HG02588 (cell line): ENCODE measurements around the gene SLC24A3.

Source experiments
- ATAC-seq: cut with Tn5 transposase; IDR thresholded peaks from one replicate; pipeline ENCODE4 v1.9.1; 2021; ENCODE audit warnings: mild to moderate bottlenecking, moderate library complexity; ENCODE audit not compliant: unreplicated experiment

SLC24A3 gene

DNA sequence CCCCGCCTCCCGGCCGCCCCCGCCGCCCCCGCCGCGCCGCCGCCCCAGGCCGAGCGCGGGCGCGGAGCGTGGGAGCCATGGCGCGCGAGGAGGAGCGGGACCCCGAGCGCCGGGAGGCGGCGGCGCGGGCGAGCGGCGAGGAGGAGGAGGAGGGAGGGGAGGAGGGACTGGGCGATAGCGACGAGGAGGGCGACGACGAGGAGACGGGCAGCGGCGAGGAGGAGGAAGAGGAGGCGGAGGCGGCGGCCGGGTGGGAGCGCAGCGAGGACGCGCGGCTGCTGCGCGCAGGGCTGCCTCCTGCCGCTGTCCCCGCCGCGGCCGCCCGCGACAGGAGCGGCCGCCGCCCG is at the start of gene SLC24A3:
SLC24A3 (plus strand) TSS at position 174 of the 347 bp plus-strand sequence.
- ATAC-seq, result no peak

DNA sequence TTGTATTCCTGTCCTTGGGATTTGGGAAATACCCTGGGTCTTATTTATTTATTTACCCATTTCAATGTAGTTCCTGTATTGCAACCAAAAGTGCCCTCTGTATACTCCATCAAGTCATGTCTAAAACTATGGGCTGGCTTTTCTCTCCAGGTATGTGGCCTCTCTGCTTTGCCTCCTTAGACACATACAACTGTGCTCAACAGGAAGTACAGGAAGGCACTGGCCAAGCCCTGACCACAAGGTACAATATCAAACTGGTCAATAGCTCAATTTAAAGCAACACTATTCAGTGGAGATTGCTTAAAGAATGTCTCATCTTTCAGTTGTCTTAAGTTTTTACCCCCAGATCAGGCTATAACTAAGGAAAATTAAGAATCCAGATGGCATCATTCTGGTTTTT is 42.3 kb upstream of the SLC24A3 start:
- no peak for ATAC-seq

DNA sequence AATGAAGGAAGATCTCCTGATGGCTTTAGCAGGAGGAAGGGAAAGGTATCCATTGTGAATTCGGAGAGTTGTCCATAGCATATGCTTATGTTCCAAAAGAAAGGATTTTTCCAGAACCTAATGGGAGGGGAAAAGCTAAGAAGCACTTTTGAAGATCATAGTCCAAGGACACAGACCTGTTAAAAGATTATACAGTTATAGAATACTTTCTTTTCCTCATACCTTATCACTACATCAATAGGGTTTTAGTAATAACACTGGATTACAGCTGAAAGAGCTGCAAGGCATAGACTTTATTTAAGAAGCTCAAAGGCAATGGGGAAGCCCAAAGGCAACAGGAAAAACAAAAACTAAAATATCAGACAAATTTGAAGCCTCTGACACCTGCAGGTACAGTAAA is 39.8 kb upstream of the SLC24A3 start:
- no peak for ATAC-seq

DNA sequence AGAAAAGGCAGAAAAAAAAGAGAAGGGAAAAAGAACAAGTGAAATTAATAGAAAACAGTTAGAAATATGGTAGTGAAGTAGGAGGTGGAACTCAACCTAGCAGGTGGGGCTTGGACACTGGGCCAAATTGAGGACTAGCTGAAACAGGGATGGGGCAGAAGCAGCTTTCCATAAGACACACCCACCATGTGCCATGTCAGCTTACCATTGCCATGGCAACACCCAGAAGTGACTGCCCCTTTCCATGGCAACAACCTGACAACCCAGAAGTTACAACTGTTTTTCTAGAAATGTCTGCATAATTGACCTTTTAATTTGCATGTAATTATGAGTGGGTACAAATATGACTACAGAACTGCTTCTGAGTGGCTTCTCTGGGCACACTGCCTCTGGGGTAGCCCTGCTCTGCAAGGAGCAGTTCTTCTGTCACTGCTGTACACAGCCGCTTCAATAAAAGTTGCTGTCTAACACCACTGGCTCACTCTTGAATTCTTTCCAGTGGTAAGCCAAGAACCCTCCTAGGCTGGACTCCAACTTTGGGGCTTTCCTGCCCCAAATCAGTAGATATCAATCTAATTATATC is 35.9 kb upstream of the SLC24A3 start:
- ATAC-seq, result no peak

DNA sequence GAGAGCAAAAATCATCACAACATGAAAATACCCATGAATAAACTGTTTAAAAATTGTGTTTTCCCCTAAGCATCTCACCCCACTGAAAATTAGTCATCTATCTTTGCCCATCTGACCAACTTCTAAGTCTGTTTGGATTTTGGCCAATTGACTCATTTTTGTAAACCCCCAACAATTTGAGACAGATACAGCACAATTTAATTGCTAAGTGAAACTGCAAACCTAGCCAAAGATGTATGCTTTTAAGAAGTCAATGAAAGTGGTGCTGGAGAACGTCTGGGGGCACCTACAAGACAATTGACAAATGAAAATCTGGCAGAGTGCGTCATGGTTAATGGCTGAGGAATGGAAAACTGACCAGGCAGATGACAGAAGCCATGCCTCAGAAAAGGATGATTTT is 30.9 kb upstream of the SLC24A3 start:
- no peak for ATAC-seq

DNA sequence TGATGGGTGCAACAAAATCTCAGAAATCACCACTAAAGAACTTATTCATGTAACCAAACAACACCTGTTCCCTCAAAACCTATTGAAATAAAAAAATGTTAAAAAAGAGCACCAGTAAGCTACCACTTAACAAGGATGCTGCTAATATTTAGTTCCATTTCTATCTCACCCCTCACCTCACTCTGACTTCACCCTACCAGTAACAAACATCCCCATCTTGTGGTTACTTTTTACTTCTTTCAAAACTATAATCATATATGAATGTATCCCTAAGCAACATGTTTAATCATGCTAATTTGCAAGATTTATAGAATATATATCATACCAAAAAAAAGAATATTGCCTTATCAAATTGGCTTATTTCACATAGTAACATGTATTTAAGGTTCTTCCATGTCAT is 27.4 kb upstream of the SLC24A3 start:
- no peak for ATAC-seq

DNA sequence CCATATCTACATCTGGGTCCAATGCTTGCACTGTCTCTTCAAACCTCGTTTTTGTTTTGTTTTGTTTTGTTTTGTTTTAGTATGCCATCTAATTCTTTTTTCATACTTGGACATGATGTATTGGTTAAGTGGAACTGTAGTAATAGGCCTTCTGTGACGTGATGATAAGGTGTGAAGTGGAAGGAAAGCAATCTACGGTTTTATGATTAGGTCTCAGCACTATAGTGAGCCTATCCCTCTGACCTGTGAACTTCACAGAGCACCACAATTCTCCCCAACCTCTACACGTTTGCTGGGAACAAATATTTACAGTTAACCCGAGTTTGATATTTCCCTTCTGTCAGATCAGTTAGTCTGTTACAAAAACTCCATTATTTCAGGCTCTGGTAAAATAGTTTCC is 19.1 kb upstream of the SLC24A3 start:
- ATAC-seq, result no peak

DNA sequence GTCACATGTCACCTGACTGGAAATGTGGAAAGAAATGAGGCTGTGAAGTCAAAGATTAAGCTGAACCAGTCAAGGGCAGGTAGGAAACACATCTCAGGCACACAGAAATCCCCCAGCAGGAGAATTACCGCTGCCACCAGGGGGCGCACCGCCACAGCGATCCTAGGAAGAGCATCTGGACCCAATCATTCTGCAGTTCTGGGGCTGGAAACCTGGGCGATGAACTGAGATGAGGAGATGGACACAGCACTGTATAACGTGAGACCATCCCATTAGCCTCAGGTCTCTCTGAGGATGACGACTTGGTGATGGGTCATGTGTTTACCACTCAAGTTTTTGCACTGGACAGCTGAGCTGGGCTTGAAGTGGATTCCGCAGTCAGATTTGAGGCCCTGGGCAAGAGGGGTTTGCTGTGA is 6.5 kb upstream of the SLC24A3 start:
- ATAC-seq, result no peak

DNA sequence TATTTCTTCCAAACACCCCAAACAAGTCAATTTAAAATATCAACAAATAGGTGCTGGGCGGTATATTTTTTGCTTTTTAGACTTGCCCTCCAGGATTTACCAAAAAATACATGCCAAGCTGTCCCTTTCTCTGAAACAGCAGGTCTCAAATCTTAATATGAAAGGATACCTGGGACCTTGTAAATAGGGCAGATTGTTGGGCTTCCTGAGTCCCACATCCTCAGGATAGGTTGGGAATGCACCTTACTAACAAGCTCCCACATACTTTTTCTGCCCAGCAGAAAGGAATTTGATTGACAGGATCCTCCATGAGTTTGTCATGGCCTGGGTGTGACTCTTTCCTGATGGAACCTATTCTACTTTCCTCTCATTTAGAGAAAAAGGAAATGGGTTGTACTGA is 4.9 kb upstream of the SLC24A3 start:
- no peak for ATAC-seq

DNA sequence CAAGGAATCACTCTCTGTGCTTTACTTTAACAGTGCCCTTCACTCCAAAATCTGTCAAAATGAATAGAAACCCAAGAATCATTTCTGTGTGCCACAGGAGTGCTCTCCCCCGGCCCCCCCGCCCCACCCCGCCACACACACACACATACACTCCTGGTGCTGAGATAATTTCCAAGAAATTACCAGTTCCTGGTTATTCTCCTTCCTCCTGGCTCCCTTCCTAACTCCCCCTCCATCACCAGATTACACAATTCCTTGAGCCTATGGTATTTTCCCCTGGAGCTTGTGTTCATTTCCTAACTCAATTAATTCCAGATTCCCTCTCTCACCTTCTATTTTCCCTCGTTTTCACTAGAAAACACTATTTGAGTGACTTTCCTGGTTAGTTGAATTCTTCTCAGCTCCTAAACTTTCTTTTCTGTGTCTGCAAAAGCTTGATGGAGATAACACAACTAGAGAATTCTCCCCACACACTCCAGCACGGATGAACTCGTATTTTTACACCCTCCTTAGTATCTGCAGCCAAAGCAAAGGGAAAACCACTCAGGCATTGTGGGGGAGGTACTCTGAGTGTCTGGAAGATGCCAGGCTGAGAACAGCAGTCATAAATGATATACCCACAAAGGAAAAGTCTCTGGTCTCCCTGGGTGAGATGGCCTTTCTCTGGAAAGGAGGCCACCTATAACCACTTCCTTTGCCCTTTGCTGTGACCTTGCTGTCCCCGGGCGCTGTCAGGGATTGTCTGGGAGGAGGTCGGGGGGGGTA is 1.9 kb upstream of the SLC24A3 start:
- ATAC-seq, result no peak

DNA sequence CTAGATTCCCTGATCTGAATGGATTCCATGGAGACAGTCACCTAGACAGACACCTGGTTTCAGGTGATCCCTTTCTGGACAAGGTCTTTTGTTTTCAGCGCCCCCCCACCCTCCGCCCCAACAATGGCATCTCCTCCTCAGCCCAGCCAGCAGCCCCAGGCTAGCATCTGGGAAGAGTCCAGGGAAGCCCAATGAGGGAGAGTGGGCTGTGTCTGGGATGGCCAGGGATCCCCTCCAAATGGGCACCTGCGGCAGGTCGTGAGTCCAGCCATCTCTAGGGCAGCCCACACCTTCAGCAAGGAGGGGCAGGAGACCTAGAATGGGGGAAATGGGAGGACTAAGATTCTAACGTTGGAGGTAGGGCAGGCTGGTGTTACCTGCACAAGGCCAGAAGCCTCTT is 1.2 kb upstream of the SLC24A3 start:
- no peak for ATAC-seq

DNA sequence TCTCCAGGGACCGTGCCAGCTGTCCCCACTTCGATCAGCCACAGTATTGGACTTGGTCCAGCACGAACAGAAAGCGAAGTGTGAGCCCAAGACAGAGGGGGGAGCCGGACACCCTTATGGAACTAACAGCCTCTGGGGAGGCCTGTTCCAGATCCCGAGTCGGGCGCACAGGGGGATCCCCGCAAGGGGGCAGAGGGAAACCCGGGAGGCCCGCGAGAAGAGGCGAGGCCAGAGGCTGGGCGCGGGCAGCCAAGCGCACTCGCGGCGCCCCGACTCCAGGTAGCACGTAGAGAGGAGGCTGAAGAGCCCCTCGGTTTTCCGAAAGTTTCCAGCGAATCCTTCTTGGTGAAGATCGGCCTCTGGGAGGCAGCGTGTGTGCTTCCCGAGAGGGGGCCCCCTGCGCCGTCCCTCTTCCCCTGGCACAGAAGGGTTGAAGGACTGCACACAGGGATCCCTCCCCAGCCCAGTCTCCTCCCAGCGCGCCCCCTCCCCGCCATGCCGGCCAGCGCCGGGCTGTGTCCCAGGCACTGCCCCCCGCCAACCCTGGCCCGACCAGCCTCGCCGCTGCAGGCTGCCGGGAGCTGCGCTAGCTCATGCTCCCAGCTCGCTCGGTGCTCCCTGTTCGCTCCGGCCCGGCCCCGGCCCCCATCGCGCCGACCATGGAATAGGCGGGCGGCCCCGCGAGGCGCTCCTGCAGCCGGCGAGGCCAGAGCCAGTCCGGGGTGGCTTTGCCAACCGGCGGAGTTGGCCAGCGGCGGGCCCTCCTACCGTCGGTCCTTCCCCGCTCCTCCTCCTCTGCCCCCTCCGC is 577 bp upstream of the SLC24A3 start:
- ATAC-seq, result no peak

DNA sequence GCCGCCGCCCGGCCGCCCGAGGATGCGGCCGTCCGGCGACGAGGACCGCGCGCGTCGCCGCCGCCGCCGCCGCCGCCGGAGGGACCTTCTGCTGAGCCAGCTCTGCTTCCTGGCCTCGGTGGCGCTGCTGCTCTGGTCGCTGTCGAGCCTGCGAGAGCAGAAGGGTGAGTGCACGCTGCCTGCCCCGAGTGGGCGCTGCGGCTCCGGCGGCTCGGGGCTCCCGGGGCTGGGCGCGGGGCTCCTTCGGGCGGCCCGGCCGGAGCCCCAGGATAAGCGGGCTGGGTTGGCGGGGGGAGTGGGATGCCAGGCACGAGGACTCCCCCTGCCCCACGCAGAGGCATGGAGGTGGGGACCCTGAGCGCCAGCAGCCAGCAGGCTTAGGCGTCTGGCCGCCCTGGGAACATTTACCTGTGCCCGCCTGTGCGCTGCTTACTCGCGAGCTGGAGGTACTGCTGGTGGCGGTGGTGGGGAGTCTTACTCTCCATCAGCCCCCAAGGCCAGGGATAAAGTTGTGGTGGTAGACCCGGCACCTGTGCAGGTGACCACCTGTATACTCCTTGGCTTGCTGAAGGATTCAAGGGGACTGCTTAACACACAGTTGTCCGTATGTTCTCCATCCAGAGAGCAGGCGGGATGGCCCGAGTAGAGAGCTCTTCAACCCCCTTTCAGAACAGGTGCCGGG is 520 bp downstream of the SLC24A3 start:
- ATAC-seq, result no peak

DNA sequence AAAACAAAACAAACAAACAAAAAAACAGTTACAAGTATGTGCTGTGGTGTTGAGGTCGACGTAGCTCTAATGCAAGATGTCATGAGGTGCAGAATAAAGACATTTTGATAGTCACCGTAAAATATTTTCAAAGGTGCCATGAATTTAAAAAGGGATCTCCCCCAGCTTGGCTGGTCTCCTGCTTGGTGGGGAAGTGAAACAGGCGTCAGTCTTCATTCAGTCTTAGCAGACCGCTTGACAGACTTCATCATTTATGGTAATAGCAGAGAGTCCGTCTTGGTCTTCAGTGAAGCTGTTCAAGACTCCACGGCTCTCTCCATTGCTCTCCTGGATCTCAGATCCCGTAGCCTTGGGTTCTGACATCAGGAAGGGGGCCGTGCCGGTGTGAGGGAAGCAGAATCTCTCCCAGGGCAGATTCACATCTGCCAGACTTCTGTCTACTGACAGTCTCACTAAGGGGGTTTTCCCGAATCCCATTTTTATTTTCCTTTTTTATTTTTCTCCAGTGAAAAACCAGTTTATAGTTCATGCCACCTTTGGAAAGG is 1.6 kb downstream of the SLC24A3 start:
- no peak for ATAC-seq

DNA sequence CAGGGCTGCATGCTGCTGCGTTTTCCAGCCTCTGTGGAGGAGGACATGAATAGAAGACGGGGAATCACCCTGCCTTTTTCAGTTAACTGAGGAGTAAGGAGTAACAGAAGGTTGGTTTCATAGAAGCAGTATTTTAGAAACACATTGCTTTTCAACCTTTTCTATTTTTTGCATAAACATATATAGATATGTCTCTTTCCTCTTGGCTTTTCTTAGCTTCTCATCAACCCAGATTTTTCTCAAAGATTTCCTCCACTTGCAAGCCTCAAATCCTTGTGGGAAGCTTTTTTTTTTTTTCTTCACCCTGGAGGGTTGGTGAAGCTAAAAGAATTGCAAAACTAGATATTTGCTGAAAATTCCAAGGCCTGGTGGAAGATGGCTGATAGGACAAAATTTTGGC is 6.0 kb downstream of the SLC24A3 start:
- no peak for ATAC-seq

DNA sequence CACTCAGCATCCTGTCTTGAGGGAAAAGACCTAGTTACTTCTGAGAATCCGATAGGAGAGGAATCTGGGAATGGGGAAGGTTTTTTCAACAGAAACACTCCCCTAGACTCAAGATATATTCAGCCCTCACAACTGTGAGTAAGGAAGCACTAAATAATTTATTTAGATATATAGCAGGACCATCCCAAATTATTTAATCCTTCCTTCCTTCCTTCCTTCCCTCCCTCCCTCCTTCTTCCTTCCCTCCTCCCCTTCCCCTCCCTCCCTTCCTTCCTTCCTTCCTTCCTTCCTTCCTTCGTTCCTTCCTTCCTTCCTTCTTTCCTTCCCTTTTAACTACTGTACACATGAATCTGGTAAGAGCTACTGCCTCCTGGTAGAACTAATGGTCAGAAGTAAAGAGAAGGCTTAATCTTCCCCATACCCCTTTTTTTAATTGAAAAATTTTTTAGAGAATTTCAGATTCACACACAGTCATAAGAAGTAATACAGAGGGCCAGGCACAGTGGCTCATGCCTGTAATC is 10.1 kb downstream of the SLC24A3 start:
- ATAC-seq, result no peak

DNA sequence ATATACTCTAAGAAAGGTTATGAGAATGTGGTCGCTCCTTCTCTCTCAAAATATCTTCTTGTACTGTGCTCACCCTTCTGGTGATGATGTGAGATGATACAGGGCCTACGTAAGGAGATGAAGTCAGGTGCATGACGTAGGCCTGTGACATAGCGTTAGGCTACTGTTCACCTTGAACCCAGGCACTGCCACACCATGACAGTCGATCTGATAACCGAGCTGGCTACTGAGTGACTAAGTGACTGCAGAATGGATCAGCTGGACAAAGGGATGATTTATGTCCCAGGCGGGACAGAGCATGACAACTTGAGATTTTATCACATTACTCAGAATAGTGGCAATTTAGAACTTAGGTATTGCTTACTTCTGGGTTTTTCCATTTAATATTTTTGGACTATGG is 11.2 kb downstream of the SLC24A3 start:
- no peak for ATAC-seq

DNA sequence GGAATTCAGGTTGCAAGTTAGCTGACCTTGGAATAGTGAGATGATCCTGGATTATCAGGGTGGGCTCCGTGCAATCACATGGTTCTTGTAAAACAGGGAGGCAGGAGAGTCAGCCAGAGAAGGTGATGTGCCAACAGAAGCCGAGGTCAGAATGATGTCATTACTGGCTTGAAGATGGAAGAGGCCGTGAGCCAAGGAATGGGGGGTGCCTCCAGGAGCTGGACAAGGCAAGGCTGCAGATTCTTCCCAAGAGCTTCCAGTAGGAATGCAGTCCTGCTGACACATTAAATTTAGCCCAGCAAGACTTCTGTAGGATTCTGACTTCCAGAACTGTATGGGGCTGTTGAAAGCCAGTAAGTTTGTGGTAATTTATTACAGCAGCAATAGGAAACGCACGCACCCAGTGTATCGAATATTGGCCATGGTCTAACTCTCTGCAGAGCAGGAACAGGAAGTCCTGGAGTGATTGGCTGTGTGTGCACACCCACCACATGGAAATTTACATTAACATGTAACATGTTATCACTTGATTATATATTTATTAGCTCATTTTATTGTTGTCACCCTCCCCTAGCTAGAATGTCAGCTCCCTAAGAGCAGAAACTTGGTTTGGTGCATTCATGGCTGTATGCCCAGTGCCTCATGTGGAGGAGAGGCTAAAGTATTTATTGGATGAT is 19.1 kb downstream of the SLC24A3 start:
- ATAC-seq, result no peak

DNA sequence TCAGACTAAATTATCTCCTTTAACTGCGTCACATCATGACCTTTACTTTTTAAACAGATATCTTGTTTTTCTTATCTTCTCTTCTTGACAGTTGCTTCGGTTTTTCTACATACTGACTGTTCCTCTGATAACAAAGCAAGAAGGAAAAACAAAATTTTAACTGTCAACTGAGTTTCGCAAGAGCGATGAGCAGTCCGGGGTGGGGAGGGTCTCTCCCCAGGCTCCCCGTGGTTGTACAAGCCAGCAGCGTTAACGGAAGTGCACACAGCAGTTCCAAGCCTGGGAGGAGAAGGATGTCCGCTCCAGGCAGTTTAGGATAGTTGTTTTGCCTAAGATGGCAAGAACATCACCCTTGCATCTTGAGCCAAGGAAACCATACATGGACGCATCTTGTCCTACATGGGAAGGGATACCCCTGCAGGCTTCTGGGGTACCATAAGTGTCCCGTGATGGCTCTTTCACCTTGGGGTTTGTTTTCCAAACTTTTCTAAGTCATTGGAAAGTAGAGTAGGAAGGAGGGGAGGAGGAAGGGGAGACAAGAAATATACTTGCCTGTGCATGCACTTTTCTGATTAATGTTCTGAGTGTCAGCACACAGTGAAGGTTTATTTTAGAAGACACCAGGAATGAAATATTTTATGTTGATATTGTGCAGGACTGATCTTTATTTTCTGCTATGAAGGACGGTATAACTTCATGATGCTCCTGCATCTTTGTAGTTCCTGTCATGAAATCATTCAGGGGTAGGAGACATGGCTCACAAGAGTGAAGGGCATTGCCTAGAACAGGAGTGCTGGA is 20.8 kb downstream of the SLC24A3 start:
- ATAC-seq, result no peak
